ENCODE measurements around the gene EED. TPM values are rescaled to one million over a fixed set of nuclear protein-coding genes. Genes with fewer than 3 reads are reported as not detected.

The EED gene
- polyA plus RNA-seq, 3 donors = 2.3 to 17.8 (median 5.1) TPM

GRCh38 chr11:86197448-86197847, 47.1 kb upstream of the EED start:
- no peaks in the 10 kb centered on the region for H3K36me3 ChIP-seq (replicated peaks in 1 of 2; ENCODE audit: control insufficient read depth in 1 of 2, insufficient read depth in 2 of 2, low read length in 2 of 2)
- no peak overlapping the region for H3K4me2 ChIP-seq (replicated peaks; ENCODE audit: extremely low read depth, low read length, poor library complexity, severe bottlenecking)
- Mint-ChIP-seq H3K27me3 (ENCODE audit: low read depth in 3 of 3) (peaks cover 0 to 3% (median 0%) of the 10 kb centered on the region in 3 donors), H3K4me1 (peaks cover 49% of the 10 kb centered on the region), H3K9me3 (no peaks in the 10 kb centered on the region), H3K27ac (peak overlapping the region in 1 of 7 donors; percentile 3), H3K36me3 (no peaks in the 10 kb centered on the region), H3K4me3 (no peak overlapping the region)
- intact Hi-C loops (cut with micrococcal nuclease) = no loop called here
- H4K20me1 ChIP-seq (ENCODE audit: insufficient read depth, low read length) = no peaks in the 10 kb centered on the region
- H3K27ac ChIP-seq (ENCODE audit: low read depth in 1 of 2, low read length in 2 of 2) = peak overlapping the region in 1 of 2 donors; percentile 47
- peaks cover 68 to 82% of the 10 kb centered on the region in 2 donors for H3K4me1 ChIP-seq (ENCODE audit: control insufficient read depth in 1 of 2, insufficient read depth in 2 of 2, low read length in 2 of 2)
- H3K27me3 ChIP-seq (ENCODE audit: control insufficient read depth in 2 of 2, insufficient read depth in 2 of 2, low read length in 2 of 2) = no peaks in the 10 kb centered on the region
- H3K9ac ChIP-seq (ENCODE audit: insufficient read depth, low read length, poor library complexity, severe bottlenecking) = no peak overlapping the region
- H3K4me3 ChIP-seq (replicated peaks in 1 of 3; ENCODE audit: low read depth in 2 of 3, low read length in 3 of 3) = no peak overlapping the region
- DNase-seq = no peak
- peaks cover 11% of the 10 kb centered on the region for H3K79me2 ChIP-seq (ENCODE audit: insufficient read depth, low read length)
- H2AFZ ChIP-seq (ENCODE audit: insufficient read depth, low read depth, low read length, poor library complexity, severe bottlenecking) = no peak overlapping the region
- H3K9me3 ChIP-seq (replicated peaks in 1 of 2; ENCODE audit: control insufficient read depth in 1 of 2, insufficient read depth in 1 of 2, low read length in 2 of 2) = no peaks in the 10 kb centered on the region
- TF ChIP-seq, protein P1, sequence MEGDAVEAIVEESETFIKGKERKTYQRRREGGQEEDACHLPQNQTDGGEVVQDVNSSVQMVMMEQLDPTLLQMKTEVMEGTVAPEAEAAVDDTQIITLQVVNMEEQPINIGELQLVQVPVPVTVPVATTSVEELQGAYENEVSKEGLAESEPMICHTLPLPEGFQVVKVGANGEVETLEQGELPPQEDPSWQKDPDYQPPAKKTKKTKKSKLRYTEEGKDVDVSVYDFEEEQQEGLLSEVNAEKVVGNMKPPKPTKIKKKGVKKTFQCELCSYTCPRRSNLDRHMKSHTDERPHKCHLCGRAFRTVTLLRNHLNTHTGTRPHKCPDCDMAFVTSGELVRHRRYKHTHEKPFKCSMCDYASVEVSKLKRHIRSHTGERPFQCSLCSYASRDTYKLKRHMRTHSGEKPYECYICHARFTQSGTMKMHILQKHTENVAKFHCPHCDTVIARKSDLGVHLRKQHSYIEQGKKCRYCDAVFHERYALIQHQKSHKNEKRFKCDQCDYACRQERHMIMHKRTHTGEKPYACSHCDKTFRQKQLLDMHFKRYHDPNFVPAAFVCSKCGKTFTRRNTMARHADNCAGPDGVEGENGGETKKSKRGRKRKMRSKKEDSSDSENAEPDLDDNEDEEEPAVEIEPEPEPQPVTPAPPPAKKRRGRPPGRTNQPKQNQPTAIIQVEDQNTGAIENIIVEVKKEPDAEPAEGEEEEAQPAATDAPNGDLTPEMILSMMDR (IDR thresholded peaks at IDR 0.05) = no peak

GRCh38 chr11:86198139-86198538, 46.4 kb upstream of the EED start:
- H3K4me1 ChIP-seq (ENCODE audit: control insufficient read depth in 1 of 2, insufficient read depth in 2 of 2, low read length in 2 of 2) = peaks cover 64 to 78% of the 10 kb centered on the region in 2 donors

More at GRCh38 chr11:86198139-86198538, 46.4 kb upstream of the EED start:
- Histone ChIP-seq H3K4me3 (replicated peaks in 1 of 3; ENCODE audit: low read depth in 2 of 3, low read length in 3 of 3) (no peak overlapping the region), H2AFZ (ENCODE audit: insufficient read depth, low read depth, low read length, poor library complexity, severe bottlenecking) (no peak overlapping the region), H3K27ac (ENCODE audit: low read depth in 1 of 2, low read length in 2 of 2) (no peak overlapping the region), H3K9me3 (replicated peaks in 1 of 2; ENCODE audit: control insufficient read depth in 1 of 2, insufficient read depth in 1 of 2, low read length in 2 of 2) (no peaks in the 10 kb centered on the region), H4K20me1 (ENCODE audit: insufficient read depth, low read length) (no peaks in the 10 kb centered on the region), H3K79me2 (ENCODE audit: insufficient read depth, low read length) (peaks cover 13% of the 10 kb centered on the region), H3K4me2 (replicated peaks; ENCODE audit: extremely low read depth, low read length, poor library complexity, severe bottlenecking) (no peak overlapping the region), H3K27me3 (ENCODE audit: control insufficient read depth in 2 of 2, insufficient read depth in 2 of 2, low read length in 2 of 2) (no peaks in the 10 kb centered on the region), H3K9ac (ENCODE audit: insufficient read depth, low read length, poor library complexity, severe bottlenecking) (no peak overlapping the region), H3K36me3 (replicated peaks in 1 of 2; ENCODE audit: control insufficient read depth in 1 of 2, insufficient read depth in 2 of 2, low read length in 2 of 2) (no peaks in the 10 kb centered on the region)
- H3K9me3 Mint-ChIP-seq = no peaks in the 10 kb centered on the region
- no peak for DNase-seq
- H3K27ac Mint-ChIP-seq = no peak overlapping the region
- H3K27me3 Mint-ChIP-seq (ENCODE audit: low read depth in 3 of 3) = peaks cover 0 to 3% (median 0%) of the 10 kb centered on the region in 3 donors
- H3K4me1 Mint-ChIP-seq = peaks cover 42% of the 10 kb centered on the region
- TF ChIP-seq, protein P1 (IDR thresholded peaks at IDR 0.05) = no peak
- intact Hi-C loops (cut with micrococcal nuclease) = no loop called here
- no peaks in the 10 kb centered on the region for H3K36me3 Mint-ChIP-seq
- no peak overlapping the region for H3K4me3 Mint-ChIP-seq

Data from CD14-positive monocyte (primary cell).